Hippocampal formation (tissue), 2 donors: ENCODE measurements around the gene RNF169.

ENCODE experiments used
- DNase-seq, 2 donors: peaks; one replicate each; lab custom pipeline; 2025; lab: John Stamatoyannopoulos, UW

The RNF169 gene, protein sequence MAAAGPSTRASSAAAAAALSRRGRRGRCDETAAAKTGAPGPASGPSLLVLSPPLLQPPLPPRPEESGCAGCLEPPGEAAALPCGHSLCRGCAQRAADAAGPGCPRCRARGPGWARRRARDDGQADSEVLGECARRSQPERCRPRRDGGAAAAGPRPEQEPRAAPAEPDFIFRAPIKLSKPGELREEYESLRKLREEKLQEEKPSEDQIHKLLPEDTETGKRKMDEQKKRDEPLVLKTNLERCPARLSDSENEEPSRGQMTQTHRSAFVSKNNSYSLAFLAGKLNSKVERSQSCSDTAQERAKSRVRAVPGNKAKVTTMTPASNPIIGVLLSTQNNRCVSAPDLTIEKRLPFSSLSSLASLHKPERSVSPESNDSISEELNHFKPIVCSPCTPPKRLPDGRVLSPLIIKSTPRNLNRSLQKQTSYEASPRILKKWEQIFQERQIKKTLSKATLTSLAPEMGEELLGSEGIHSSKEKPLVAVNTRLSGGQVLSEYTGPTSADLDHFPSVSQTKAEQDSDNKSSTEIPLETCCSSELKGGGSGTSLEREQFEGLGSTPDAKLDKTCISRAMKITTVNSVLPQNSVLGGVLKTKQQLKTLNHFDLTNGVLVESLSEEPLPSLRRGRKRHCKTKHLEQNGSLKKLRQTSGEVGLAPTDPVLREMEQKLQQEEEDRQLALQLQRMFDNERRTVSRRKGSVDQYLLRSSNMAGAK

DNA sequence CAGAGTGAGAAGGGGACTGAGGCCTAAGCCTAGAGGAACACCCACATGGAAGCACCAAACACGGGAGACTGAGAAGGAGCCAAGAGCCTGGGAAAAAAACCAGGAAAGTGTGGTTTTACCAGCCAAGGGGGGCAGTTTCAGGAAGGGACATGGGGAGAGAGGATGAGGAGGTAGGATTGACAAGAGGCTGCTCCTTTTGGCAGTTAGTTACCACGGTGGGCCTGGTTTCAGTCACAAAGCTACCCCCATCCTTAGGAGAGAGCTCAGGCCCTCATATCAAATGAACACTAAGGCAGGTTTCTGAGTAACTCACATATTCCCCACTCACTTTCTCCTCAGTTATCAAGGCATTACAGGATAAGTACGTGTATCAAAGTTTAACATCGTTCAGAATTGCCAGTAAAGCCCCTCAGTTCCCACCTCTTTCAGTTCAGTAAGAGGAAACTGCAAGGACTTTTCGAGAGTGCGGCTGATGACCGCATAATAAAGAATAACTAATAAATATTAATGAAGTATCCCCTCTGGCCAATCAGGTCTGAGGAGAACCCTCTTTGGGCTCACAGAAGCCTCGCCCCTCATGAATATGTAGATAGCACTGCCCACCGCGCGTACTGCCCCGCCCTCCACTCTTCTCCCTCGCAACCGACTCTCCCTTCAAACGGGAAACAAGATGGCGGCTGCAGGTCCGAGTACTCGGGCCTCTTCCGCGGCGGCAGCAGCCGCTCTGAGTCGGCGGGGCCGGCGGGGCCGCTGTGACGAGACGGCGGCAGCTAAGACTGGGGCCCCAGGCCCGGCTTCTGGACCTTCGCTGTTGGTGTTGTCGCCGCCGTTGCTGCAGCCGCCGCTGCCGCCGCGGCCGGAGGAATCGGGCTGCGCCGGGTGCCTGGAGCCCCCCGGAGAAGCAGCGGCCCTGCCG is at the start of gene RNF169:
Gene RNF169, plus strand, starts transcription at position 639 of the 916 bp plus-strand sequence. Its CDS starts 32 bp downstream, at position 671.
- DNase-seq = peak; percentile 89 to 99

DNA sequence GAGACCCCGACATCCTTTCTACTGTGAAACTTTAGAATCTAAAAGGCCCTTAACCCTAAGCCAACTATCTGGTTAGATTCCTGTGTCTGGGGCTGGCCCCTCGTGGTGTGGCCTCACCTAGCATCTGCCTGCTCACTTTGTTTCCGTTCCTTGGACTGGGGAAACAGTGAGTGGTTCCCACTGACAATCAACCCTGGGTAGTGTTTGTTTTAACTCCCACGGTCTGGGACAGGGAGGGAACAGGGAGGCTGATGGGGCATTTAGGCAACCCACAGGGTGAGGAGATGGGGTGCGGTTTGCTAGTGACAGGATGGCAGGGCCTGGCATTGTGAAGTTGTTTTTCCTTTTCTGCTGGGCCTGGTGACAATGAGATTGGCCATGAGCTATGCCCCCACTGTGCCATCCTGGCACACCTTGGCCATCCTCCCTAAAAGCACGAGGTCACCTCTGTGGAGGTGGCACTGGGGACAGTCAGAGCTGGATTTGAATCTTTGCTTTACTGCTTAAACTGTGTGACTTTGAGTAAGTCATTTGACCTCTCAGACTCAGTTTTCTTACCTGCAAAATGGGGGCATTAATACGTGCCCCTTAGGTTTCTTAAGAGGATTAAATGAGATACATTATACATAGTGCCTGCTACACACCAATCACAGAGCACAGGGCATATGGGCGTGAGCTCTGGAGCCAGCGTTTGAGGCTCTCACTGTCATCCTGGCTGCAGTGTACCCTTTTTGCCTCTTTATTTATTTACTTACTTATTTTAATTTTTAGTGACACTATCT is 48.8 kb upstream of the RNF169 start:
- DNase-seq = no peak

DNA sequence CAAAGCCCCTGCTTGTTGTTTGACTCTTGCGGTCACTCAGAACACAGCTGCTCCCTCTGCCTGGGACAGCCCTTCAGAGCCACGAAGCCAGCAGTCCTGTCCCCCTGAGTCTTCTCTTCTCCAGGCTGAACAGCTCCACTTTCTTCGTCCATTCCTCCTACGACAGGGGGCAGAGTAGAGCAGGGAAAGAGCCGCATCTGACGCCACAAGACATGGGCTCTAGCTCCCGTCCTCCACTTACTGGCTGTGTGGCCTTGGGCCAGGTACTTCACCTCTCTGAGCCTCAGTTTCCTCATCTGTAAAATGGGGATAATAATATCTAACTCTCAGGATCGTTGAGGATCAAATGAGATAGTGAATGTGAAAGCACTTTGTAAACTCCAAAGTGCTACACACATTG is 47.3 kb upstream of the RNF169 start:
- no peak for DNase-seq

DNA sequence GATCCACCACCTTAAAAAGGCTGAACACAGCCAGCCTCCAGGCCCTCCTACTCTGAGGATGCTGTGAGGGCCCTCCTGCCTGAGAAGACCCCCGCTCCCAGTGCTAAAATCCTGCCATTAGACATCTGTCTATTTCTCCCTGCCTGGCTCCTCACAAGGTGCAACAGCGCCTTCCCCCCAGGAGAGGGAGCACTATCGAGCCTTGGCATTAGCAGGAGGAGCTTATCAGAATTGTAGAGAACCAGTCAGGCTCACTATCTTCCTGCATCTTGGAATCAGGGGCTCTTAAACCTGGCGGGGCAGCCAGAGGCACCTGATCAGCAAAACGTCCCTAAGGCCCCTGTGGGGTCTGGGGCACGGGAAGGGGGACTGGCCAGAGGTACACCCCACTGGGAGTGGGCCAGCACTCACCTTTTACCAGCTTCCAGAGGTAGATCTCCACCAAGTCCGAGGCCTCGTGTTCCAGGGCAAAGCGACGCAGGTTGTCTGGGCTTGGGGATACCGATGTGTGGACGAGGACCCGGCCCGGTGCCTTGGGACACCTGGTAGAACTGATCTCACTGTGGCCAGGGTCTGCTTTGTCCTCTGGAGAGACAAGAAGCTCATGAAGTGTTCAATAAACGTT is 46.2 kb upstream of the RNF169 start:
- peak; percentile 10 to 40 for DNase-seq

DNA sequence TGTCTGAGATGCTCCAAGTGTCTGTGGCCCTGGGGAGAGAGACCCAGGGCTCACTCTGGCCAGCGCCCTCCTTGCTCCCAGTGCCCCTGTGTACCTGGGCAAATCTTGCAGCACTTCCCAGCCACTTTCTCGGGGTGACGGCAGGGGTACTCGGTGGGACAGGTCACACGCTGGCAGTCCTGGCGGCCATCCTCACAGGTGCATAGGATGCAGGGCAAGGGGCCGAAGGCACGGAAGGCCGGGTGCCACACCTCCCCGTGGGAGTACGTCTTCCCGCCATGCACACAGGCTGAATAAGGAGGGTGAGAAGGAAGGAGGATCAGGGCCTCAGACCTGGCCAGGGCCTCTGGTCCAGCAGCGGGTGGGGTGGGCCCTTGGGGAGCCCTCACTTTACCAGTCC is 45.4 kb upstream of the RNF169 start:
- no peak for DNase-seq

DNA sequence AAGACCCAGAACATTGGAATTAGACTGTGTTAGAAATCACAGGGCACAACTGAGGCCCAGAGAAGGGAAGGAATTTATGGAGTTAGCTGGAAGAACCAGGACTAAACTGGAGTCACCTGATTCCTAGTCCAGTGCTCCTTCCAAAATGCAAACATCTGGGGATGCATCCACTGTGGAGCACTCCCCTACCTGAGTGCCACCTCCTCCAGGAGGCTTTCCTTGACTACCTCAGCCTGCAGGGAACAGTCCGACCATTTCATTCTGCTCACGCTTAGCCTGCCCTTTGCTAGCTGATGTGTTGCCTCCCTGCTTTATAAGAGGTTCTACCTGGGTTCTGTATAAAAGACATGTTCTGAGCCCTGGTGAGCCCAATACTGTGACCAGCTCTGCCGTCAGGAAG is 41.5 kb upstream of the RNF169 start:
- no peak for DNase-seq

DNA sequence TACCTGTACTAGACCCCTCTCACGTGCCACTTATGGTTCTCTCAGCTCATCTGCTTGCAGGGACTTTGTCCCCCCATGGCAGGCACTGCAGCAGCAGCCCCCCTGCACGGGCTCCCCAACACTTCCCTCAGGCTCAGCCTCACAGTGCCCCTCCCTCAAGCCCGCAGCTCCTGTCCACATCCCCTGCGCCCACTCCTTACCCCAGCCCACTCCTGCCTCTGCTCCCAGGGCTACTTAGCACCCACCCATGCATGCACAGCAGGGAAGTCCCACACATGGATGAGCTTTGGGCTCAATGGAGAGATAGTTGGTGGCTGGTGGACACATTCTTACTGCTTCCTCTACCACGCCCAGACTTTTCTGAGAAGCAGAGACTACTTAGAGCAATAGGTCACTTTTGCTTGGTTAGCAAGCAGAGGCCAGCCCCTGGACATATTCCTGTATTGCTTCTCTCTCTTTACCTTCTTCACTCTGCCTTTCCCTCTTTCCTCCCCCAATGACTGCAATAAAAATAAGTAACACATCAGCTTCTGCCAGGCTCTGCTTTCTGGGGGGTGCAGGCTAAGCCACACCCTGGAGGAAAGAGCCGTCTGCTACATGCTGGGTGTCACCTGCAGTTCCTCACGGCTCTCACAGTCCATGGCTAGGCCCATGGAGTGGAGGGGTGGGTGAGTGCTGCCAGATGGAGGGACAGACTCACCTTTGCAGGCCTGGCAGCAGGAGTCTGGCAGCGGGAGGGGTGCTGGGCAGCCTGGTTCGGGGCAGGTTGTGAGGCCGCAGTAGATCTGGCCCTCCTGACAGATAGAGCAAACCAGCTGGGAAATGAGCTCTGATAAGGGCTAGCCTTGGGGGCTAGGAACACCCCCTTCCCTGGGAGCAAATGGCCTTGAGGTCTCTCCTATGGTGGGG is 40.8 kb upstream of the RNF169 start:
- DNase-seq = no peak

DNA sequence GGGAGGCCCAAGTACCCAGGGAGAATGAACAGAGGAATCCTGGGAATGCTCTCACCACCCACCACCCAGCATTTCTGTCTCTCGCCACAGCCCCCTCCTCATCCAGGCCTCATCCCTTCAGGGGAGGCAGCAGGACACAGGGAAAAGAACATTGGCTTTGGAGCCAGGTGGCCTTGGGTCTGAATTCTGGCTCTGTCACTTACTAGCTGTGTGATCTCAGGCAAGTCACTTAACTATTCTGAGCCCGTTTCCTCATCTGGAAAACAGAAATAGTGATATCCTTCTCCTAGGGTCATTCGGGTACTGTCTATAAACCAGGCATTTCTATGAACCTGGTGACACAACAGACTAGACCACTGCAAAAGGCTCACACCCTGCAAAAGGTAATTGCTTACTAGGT is 39.5 kb upstream of the RNF169 start:
- DNase-seq = no peak

DNA sequence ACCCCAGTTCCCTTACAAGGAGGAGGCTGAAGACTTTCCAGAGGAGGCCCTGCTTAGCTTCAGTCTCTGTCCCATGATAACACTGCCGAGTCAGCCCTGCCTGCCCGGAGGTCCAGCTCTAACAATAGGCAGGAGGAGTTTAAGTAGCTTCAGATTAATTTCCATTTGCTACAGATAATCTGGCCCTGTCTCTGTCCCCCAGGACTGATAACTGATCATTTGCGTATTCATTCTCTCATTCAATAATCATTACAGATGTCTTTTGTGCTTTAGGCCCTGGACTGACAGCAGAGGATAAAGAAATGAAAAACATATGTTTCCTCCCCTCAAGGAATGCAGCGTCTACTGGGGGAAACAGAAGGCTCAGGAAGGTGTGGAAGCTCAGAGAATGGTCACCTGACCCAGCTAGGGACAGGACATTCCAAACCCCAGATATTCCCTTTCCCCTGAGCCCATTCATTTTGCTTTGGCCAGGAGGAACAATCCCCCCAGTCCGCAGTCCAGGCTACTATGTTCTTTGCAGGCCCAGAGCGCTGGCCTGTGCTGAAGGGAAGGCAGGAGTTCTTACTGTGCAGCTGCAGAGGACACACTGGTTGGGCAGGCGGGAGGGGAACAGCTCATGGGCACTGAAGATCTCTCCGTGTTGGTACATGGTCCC is 38.2 kb upstream of the RNF169 start:
- no peak for DNase-seq

DNA sequence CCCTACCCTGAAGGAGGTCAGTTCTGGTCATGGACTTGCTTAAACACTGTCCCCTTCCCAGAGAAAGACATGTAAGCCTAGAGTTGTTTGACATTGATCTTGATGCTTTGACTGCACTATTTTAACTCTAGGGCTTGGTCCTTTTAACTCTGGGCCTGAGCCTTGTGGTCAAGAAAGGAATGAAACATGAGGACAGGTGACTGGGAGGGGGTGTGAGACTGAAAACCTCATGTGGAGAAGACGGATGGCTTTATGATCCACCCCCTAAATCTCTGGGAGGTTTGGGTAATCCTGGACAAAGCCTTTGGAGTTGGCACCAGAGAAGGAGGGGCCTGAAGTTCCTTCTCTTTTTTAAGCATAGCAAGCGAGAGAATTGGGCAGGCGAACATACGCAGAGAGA is 35.0 kb upstream of the RNF169 start:
- no peak for DNase-seq

DNA sequence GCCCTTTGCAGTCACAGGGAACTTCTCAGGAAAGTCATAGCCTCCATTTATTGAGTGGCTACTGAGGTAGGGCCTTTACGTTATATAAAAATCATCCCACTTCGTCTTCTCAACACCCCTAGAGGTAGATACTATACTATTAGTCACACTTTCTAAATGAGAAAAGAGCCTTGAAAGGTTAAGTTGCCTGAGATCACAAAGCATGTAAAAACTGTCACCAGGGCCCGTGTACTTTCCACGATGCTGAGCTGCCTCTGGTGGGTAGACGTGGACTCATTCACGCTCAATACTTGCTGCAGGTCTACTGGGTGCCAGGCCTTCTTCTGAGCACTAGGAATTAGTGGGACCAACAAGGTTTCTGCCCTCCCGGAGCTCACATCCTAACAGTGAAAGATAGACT is 33.7 kb upstream of the RNF169 start:
- no peak for DNase-seq

DNA sequence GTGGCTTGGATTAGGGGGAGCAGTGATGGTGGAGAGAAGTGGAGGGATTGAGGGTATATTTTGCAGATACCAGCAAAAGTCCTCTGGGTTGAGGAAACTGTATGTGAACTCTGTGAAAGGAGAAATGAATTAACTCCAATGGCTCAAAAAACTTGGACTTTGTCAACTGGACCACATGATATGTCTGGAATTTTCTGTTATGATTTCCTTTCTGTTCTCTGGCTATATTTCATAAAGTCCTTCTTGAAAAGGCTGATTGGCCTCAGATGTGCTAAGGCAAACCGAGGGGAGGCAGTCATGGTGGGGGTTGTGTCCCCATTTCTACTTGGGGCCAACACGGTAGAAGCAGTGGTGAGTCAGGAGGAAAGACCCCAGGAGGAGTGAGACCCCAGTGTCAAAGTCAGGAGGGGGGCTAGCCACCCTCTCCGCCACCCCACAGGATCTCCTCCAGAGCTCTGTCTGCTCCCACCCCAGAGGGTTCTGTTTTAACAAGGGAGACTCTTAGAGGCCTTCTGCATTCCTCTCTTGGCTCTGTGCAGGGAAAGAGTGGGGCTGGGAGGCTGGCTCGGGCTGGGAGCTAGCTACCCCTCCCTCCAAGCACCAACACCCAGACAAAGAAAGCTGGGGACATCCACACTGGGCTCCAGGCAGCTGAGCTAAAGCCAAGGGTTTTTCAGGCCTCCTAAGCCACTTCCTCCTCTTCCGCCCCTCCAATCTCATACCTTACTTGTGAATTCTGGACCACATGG is 31.3 kb upstream of the RNF169 start:
- DNase-seq = no peak

DNA sequence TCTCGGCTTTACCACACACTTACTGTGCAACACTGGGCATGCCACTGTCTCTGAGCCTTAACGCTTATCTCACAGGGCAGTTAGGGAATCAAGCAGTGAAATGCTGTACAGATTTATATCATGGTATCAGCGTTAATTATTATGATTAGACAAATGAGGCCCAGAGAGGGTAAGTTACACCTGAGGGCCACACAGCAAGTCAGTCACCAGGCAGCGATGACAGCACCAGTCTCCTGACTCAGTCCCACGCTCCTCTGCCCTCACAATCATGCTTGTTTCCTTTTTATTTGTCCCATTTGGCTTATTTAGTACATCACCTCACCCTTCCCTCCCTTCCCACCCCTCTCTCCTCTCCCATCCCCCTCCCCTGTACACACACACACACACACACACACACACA is 29.6 kb upstream of the RNF169 start:
- no peak for DNase-seq

DNA sequence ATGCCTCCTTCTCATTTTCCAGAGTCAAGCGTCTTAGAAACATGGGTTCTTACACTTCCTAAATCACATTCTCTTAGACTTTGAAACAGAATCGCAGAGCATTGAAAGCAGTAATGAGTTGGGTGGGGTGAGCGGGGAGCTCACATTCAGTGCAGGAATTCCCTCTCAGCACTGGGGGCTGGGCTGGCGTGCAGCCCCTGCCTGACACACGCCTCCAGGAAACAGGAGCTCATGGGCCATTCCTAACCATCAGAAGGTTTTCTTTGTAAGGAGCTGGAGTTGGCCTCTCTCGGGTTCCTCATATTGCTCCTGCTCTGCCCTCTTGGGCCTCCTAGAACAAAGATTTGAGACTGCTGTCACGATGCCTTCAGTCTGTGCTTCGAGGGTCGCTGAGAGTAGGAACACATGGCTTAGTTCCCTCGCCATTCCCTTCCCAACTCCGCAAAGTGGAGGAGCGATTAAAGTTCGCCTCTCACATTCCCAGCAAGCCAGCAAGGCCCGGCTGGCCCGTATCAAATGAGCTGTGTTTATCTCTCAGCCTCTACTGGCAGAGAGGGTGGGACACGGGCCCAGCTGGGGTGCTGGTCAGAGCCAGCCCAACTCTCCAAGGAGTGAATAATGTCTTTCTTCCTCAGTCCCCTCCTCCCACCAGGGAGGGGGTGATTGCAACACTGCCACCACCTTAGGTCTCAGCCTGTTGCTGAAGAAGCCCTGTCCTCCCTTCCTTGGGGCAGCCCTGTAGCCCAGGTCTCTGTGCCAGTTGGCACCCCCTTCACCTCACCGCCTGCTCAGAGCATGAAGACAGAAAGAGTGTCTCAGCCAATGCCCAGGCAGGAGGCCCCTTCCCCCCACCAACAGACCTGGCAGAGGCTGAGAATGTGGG is 27.8 kb upstream of the RNF169 start:
- peak in 1 of 2 donors; percentile 69 for DNase-seq

DNA sequence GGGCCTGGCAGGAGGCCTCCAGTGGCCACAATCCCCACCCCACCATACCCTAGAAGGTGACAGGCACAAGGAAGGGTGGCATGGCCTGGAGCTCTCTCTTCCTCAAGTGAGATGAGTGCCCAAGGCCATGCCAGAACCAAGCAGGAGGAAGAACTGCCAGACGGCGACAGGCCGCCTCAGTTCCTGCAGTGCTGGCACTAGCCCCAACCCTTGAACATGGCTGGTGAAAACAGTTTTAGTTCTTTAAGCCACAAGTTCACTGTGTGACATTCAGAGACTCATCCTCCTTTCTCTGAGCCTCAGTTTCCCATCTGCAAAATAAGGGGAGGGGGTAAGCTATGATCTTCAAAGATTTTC is 27.2 kb upstream of the RNF169 start:
- no peak for DNase-seq

DNA sequence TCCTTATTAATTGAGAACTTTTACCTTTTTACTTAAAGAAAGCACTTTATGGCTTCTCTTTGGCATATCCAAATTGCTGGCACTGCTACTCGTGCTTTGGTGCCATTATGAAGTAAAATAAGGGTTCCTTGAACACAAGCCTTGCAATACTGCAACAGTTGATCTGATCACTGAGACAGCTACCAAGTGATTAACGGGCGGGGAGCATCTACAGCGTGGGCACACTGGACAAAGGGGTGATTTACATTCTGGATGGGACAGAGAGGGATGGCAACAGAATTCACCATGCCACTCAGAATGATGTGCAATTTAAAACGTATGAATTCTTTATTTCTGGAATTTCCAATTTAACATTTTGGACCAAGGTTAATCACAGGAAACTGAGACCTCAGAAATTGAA is 25.1 kb upstream of the RNF169 start:
- DNase-seq = no peak

DNA sequence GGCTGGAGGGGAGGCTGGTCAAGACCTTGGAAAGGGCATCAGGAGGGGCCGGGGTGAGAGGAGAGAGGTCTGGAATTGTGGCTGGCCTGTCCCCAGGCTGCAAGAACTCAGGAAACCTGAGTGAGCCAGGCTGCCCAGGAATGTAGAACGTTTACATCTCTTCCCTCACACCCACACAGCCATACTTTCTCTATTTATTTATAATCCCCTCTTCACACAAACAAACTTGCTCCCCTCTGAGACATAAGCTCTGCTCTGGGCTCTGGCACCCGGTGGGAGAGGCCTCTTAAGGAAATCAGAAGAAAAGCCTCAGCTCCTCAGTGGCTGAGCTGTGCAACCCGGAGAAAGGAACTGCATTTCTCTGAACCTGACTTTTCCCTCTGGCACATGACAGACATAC is 22.9 kb upstream of the RNF169 start:
- DNase-seq = no peak
